ENCODE data around the gene RADIL. TPM values are rescaled to one million over a fixed set of nuclear protein-coding genes. Genes with fewer than 3 reads are reported as not detected.
A peak's percentile ranks its signal among the peaks of the same experiment; 100 is the strongest.

Gene RADIL
- total RNA-seq, 1 donor from 2014 or later = 0.86 TPM

DNA sequence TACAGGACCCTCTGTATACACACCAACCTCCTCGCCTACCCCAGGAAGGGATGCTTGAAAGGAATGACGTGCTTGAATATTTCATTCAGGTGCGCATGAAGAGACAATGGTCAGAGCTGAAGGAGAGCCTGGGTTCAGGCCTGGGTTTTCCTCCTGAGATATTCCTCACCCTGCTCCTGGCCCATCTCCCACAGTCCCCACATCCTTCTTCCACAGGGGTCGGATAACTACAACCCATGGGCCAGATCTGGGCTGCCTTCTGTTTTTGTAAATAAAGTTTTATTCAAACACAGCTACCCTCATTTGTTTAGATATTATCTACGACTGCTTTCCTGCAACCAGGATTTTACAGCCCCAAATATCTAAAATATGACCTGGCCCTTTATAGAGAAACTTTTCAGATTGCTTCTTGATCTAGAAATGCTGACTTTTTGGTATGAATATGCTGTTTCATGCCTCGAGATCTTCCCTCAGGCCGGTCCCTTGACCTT is 1.8 kb upstream of the RADIL start:
- Histone ChIP-seq H3K4me3 (ENCODE audit: insufficient read depth, low read depth, low read length) (no peak overlapping the region), H2AFZ (ENCODE audit: low read depth, low read length) (no peak overlapping the region), H3K4me1 (ENCODE audit: insufficient read depth, low read length) (peaks cover 5% of the 10 kb centered on the region), H3K9ac (ENCODE audit: low read length) (no peak overlapping the region), H3K27me3 (ENCODE audit: insufficient read depth, low read length) (peaks cover 2% of the 10 kb centered on the region), H3K36me3 (ENCODE audit: insufficient read depth, low read length) (no peaks in the 10 kb centered on the region), H3K9me3 (ENCODE audit: insufficient read depth, low read depth, low read length) (no peaks in the 10 kb centered on the region), H3K4me2 (ENCODE audit: low read length) (no peak overlapping the region), H3K27ac (ENCODE audit: low read depth, low read length) (no peak overlapping the region), H3K79me2 (ENCODE audit: insufficient read depth, low read length) (no peaks in the 10 kb centered on the region), H4K20me1 (ENCODE audit: insufficient read depth, low read length) (no peaks in the 10 kb centered on the region)
- H3K4me3 Mint-ChIP-seq (ENCODE audit: unreplicated experiment) = no peak overlapping the region
- H3K4me1 Mint-ChIP-seq (ENCODE audit: low read depth, unreplicated experiment) = peaks cover 8% of the 10 kb centered on the region
- TF ChIP-seq, protein P1, sequence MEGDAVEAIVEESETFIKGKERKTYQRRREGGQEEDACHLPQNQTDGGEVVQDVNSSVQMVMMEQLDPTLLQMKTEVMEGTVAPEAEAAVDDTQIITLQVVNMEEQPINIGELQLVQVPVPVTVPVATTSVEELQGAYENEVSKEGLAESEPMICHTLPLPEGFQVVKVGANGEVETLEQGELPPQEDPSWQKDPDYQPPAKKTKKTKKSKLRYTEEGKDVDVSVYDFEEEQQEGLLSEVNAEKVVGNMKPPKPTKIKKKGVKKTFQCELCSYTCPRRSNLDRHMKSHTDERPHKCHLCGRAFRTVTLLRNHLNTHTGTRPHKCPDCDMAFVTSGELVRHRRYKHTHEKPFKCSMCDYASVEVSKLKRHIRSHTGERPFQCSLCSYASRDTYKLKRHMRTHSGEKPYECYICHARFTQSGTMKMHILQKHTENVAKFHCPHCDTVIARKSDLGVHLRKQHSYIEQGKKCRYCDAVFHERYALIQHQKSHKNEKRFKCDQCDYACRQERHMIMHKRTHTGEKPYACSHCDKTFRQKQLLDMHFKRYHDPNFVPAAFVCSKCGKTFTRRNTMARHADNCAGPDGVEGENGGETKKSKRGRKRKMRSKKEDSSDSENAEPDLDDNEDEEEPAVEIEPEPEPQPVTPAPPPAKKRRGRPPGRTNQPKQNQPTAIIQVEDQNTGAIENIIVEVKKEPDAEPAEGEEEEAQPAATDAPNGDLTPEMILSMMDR (IDR thresholded peaks at IDR 0.05; ENCODE audit: insufficient read depth, low read depth, low read length) = no peak
- no peak for TF ChIP-seq EZH2 (IDR thresholded peaks at IDR 0.05; ENCODE audit: insufficient read depth, low read length)
- H3K36me3 Mint-ChIP-seq (ENCODE audit: low read depth, unreplicated experiment) = no peaks in the 10 kb centered on the region
- FAIRE-seq (no peak), DNase-seq (ENCODE audit: low read depth) (no peak)
- H3K27ac Mint-ChIP-seq (ENCODE audit: unreplicated experiment) = no peak overlapping the region
- H3K27me3 Mint-ChIP-seq (ENCODE audit: low read depth, unreplicated experiment) = peaks cover 31% of the 10 kb centered on the region
- peaks cover 3% of the 10 kb centered on the region for H3K9me3 Mint-ChIP-seq (ENCODE audit: unreplicated experiment)

DNA sequence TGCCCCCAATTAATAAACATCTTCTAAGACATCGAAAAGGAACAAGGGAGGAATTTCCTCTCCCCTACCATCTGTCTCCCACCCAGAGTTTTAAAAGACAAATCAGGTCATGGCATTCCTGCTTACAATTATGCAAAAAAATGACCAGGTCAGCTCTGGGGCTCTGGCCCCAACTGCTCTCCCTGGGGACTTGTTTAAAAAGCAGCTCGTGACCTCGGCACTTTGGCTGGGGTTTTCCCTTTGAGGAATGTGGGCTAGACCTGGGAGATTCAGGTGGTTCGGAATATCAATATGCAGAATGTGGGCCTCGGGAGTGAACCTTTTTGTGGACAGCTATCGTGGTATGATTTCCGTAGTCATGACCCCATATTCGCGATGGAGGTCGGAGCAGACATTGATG is 648 bp upstream of the RADIL start:
- Mint-ChIP-seq H3K4me1 (ENCODE audit: low read depth, unreplicated experiment) (peaks cover 10% of the 10 kb centered on the region), H3K36me3 (ENCODE audit: low read depth, unreplicated experiment) (no peaks in the 10 kb centered on the region), H3K9me3 (ENCODE audit: unreplicated experiment) (peaks cover 3% of the 10 kb centered on the region), H3K27ac (ENCODE audit: unreplicated experiment) (no peak overlapping the region), H3K27me3 (ENCODE audit: low read depth, unreplicated experiment) (peaks cover 29% of the 10 kb centered on the region), H3K4me3 (ENCODE audit: unreplicated experiment) (no peak overlapping the region)
- Histone ChIP-seq H4K20me1 (ENCODE audit: insufficient read depth, low read length) (no peaks in the 10 kb centered on the region), H3K27ac (ENCODE audit: low read depth, low read length) (no peak overlapping the region), H3K79me2 (ENCODE audit: insufficient read depth, low read length) (no peaks in the 10 kb centered on the region), H3K4me2 (ENCODE audit: low read length) (no peak overlapping the region), H3K4me1 (ENCODE audit: insufficient read depth, low read length) (peaks cover 8% of the 10 kb centered on the region), H3K4me3 (ENCODE audit: insufficient read depth, low read depth, low read length) (no peak overlapping the region), H3K9me3 (ENCODE audit: insufficient read depth, low read depth, low read length) (no peaks in the 10 kb centered on the region), H3K9ac (ENCODE audit: low read length) (no peak overlapping the region), H2AFZ (ENCODE audit: low read depth, low read length) (no peak overlapping the region), H3K27me3 (ENCODE audit: insufficient read depth, low read length) (peaks cover 2% of the 10 kb centered on the region), H3K36me3 (ENCODE audit: insufficient read depth, low read length) (no peaks in the 10 kb centered on the region)
- TF ChIP-seq, protein P1 (IDR thresholded peaks at IDR 0.05; ENCODE audit: insufficient read depth, low read depth, low read length) = no peak
- no peak for TF ChIP-seq EZH2 (IDR thresholded peaks at IDR 0.05; ENCODE audit: insufficient read depth, low read length)
- FAIRE-seq (no peak), DNase-seq (ENCODE audit: low read depth) (no peak)

- no peak overlapping the region for H3K27ac Mint-ChIP-seq (ENCODE audit: unreplicated experiment)
- peaks cover 11% of the 10 kb centered on the region for H3K4me1 ChIP-seq (ENCODE audit: insufficient read depth, low read length)
- no peak overlapping the region for H3K27ac ChIP-seq (ENCODE audit: low read depth, low read length)
Observed at GRCh38 chr7:4883033-4883371, 514 bp downstream of the RADIL start.

More at GRCh38 chr7:4883033-4883371, 514 bp downstream of the RADIL start:
- DNase-seq (ENCODE audit: low read depth) (no peak), FAIRE-seq (no peak)
- Mint-ChIP-seq H3K9me3 (ENCODE audit: unreplicated experiment) (peaks cover 3% of the 10 kb centered on the region), H3K4me3 (ENCODE audit: unreplicated experiment) (peak overlapping the region; percentile 85), H3K4me1 (ENCODE audit: low read depth, unreplicated experiment) (peaks cover 10% of the 10 kb centered on the region), H3K27me3 (ENCODE audit: low read depth, unreplicated experiment) (peaks cover 30% of the 10 kb centered on the region), H3K36me3 (ENCODE audit: low read depth, unreplicated experiment) (no peaks in the 10 kb centered on the region)
- Histone ChIP-seq H3K9me3 (ENCODE audit: insufficient read depth, low read depth, low read length) (no peaks in the 10 kb centered on the region), H4K20me1 (ENCODE audit: insufficient read depth, low read length) (no peaks in the 10 kb centered on the region), H3K4me2 (ENCODE audit: low read length) (peak overlapping the region; percentile 89), H3K79me2 (ENCODE audit: insufficient read depth, low read length) (no peaks in the 10 kb centered on the region), H3K9ac (ENCODE audit: low read length) (peak overlapping the region; percentile 63), H3K36me3 (ENCODE audit: insufficient read depth, low read length) (no peaks in the 10 kb centered on the region), H3K4me3 (ENCODE audit: insufficient read depth, low read depth, low read length) (peak overlapping the region; percentile 56), H3K27me3 (ENCODE audit: insufficient read depth, low read length) (peaks cover 2% of the 10 kb centered on the region), H2AFZ (ENCODE audit: low read depth, low read length) (peak overlapping the region; percentile 79)
- TF ChIP-seq, protein P1 (IDR thresholded peaks at IDR 0.05; ENCODE audit: insufficient read depth, low read depth, low read length) = no peak
- no peak for TF ChIP-seq EZH2 (IDR thresholded peaks at IDR 0.05; ENCODE audit: insufficient read depth, low read length)
